Cerebellar cortex (tissue), 1 donor: ENCODE measurements around the gene OR10H2.
"Not testable (repeated sequence)": the region's sequence is repeated elsewhere in the genome, so short reads cannot be mapped to it uniquely, and the experiment has no call there.

Source experiments
- DNase-seq: peaks from one replicate; pipeline ENCODE4 v3.0.0-alpha.2; 2015; ENCODE audit warnings: low spot score

OR10H2 gene, protein sequence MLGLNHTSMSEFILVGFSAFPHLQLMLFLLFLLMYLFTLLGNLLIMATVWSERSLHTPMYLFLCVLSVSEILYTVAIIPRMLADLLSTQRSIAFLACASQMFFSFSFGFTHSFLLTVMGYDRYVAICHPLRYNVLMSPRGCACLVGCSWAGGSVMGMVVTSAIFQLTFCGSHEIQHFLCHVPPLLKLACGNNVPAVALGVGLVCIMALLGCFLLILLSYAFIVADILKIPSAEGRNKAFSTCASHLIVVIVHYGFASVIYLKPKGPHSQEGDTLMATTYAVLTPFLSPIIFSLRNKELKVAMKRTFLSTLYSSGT

DNA sequence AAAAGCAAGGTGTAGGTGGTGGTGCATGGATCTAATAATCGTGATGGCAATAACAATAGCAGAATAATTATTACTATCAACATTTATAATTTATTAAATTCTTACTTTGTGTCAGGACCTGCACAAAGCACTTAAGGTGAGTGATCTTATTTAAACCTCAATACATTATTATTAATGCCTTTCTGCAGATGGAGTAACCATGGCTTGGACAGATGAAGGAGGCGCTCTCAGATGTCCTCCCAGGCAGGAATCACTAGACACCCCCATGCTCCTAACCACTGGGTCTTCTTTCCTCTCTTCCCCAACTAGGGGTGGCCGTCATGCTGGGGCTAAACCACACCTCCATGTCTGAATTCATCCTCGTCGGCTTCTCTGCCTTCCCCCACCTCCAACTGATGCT is at the start of gene OR10H2:
OR10H2 (plus strand) TSS at position 301 of the 400 bp plus-strand sequence; CDS start at position 321, 20 bp downstream.
- DNase-seq: no peak

DNA sequence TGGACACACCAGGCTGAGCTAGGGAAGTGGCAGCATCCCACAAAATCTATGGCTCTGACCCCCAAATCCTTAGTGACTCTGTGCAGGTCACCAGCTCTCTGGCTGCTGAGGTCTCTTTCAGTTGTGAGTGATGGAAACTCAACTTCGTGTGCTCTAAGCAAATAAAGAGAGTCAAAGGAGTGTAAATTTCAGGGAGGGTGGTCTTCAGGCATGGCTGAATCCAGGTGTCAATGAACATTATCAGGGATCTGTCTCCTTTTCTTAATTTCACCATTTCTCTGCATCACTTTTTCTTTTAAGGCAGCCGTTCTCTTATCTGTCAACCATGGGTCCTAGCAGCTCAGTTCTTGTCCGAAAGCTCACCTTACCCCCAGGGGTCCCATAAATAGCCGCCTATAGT is 48.7 kb upstream of the OR10H2 start:
- no peak for DNase-seq

DNA sequence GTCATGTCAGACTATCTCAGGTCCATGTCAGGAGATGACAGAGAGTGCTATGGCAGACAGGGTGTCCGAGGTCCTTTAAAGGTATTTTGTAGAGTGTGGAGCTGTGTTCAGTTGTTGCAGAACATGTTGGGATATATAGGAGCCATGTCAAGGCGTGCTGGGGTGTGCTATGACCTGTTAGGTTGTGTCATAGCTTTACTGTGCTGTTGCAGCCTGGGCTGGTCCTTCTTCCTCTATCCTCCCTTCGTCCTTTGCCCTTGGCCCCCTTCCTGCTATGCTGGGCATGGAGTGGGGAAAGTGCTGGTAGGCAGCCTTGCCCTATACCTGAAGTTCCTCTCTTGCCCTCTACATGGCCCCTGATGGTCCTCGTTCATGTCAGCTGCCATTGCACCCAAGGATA is 48.0 kb upstream of the OR10H2 start:
- DNase-seq: not testable (repeated sequence)

DNA sequence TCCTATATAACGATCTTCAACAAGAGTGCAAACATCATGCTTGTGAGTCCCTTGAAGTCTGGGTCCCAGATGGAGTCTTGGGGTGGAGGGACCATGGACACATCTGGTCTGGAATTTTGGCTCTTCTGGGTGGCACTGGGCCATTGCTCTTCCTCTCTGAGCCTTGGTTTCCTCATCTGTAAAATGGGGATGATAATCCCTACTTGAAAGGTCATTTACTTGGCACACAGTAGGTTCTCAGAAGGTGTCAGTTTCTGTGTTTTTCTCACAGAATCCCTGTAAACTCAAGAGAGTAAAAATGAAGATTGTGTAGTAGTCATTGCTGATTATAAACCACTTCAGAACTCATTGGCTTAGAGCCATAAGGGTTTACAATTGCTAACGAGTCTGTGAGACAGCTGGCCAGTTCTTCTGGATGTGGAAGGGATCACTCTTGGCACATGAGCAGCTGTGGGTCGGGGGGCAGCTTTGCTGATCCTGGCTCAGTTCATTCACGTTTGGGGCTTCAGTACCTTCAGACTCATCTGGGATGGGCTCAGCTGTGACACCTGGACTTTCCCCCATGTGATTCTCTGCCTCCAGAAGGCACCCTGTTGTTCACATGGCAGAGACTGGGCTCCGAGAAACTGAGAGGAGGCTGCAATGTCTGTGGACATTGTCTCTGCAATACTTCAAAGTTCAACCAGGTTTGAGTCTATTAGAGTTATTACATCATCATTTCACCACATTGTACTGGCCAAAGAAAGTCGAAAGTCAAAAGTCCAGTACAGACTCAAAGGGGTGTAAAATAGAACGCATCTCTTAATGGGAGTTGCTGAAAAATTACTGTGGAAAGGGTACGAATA is 47.1 kb upstream of the OR10H2 start:
- no peak for DNase-seq

DNA sequence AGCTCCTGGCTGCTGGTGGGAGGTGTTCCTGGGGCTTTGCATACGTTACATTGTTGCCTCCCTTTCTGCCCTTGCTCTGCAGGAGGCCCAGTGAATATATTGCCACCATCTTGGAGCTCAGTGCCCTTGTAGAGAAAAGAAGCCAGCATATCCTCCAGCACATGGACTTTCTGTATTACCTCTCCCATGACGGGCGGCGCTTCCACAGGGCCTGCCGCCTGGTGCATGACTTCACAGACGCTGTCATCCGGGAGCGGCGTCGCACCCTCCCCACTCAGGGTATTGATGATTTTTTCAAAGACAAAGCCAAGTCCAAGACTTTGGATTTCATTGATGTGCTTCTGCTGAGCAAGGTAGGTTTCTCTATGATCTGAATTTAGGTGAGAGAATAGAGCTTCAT is 44.4 kb upstream of the OR10H2 start:
- no peak for DNase-seq

DNA sequence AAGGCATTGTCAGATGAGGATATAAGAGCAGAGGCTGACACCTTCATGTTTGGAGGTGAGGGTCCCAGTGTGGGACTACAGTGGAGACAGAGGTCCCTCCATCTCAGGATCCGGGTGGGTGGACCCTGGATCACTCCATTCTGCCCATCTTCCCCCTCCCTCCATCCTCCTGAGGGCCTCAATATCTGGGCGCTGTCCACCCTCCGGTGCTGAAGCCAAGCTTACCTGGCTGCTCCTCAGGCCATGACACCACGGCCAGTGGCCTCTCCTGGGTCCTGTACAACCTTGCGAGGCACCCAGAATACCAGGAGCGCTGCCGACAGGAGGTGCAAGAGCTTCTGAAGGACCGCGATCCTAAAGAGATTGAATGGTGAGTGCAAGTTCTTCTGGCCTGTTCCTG is 43.0 kb upstream of the OR10H2 start:
- DNase-seq: no peak

DNA sequence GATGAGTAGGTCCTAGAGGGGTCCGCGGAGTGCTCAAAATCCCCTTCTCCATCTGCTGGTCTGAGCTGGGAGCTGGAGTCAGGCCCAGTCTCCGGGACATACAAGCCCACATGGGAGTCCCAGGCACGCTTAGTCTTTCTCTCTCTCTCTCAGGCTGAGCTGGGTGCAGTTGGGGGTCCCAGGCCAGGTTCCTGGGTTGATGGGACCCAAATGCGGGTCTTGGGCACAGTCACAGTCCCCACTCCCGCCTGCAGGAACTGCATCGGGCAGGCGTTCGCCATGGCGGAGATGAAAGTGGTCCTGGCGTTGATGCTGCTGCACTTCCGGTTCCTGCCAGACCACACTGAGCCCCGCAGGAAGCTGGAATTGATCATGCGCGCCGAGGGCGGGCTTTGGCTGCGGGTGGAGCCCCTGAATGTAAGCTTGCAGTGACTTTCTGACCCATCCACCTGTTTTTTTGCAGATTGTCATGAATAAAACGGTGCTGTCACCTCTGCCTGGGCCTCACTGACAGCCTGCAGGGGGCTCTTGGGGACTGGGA is 31.1 kb upstream of the OR10H2 start:
- DNase-seq: no peak

DNA sequence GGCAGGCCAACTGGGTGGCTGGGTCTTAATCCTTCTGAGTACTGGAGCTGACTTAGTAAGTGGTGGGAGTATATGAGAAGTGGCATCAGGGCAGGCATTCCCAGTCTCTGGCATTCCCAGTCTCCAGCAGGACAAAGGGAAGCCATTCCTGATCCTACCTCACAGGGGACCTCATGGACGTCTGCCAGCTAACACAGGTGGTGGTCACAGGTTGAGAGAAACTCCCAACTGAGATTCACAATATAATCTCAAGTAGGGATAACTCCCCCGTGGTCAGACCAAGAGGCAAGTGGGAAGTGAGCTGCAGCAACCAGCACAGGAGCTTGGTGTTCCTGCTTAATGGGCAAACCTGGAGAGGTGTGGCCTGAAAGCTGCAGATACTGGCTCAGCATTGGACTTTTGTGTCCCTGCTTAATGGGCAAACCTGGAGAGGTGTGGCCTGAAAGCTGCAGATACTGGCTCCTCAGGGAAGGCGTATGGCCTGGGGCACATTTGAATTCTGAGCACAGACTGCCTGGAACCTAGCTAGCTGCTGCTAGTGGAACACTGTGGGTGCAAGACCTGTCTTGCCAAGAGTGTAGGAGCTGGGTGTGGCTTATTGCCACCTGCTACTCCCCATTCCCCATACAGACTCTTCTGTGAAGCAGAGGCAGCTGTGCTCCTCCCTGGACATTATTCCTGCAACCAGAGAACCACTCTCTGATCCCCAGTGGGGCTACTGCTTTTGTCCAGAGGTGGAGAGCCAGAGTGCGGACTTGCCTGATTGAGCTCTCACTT is 25.9 kb upstream of the OR10H2 start:
- DNase-seq: no peak

DNA sequence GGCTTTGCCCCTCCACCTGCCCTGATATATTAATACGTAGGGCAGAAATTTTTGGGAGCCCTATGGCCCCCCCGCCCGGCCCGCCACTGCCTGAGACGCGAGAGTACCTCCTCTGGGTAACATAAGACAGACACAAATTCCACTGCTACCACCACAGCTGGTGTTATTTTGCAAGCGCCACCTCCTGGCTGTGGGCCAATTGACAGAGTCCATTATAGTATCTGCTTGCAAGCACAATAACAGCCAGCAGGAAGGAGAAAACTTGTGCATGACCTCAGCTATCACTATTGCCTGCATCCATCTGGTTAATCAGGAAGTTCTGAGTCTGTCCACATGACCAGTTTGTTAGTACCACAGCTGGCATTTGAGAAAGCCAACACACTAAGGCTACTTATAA is 25.3 kb upstream of the OR10H2 start:
- DNase-seq: peak; percentile 5

DNA sequence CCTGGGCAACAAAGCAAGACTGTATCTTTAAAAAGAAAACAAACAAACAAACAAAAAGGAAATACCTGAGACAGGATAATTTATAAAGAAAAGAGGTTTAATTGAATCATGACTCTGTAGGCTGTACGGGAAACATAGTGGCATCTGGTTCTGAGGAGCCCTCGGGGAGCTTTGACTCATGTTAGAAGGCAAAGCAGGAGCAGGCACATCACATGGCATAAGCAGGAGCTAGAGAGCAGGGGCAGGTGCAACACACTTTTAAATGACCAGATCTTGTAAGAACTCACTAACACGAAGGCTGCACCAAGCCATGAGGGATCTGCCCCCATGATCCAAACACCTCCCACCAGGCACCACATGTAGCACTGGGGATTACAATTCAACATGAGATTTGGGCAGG is 13.2 kb upstream of the OR10H2 start:
- no peak for DNase-seq

DNA sequence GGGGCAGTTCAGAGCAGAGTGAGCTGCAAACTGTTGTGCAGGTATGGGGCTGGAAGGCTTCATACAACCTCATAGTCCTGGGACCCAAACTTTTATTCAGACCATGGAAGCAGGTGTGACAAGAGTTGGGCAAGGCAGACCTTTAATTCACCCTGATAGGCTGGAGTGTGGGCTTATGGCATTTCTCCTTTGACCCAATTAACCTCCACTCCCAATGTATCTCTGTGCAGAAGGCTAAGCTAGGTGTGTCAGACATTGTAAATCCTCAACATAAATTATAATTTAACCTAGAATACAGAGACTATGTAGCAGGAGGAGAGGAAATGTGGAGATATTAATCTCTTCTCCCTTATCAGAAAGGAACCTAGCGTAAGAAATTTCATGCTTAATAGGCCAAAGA is 12.2 kb upstream of the OR10H2 start:
- no peak for DNase-seq

DNA sequence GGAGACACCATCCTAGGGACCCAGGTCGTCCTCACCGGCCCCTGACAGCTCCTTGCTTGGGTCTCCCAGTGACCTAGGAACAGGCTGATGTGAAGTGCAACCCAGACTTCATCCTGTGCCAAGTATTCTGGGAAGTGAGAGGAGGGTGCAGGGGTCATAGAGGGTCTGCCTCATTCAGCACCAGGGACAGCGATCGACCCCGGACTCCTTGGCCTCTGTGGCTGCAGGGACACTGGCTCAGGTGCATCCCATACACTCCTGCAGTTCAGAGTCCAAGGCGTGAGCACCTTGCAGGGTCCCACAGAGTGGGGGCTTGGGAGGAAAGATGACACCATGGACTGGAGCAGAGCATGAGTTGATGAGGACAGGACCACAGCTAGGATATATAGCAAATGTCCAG is 10.0 kb upstream of the OR10H2 start:
- DNase-seq: no peak

DNA sequence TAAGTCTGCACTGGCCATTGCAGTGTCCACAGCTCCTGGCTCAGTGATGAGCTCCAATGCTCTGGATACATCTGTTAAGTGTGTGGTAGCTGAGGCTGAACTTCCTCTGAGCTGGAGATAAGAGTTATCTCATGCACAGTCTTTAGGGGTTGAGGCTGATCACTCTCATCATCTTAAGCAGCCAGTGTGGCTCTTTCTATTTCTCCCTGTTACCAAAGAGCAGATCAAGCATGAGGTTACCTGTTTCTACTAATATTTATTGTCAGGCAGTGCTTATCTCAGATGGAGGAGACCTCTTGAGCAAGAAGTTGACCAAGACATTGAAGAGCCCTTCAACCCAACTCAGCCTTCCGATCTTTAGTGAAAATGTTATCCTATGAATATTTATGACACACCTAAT is 6.6 kb upstream of the OR10H2 start:
- DNase-seq: no peak

DNA sequence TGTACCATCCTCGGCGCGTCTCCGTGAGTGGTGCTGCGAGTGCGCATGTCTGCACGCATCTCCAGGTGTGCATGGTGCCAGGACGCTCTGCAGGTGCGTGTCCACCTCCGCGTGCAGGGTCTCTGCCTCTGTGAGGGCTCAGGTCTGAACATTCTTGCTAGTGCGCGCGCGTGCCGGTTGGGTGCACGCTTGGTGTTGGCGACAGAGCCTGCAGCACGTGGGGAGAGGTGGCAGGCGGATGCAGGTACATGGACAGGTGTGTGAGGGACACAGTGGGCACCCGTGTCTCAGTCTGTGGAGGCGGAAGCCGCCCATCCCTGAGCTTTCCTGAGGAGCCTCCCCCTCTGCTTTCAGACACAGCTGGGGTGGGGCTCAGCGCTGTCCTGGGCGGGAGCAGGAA is 4.9 kb upstream of the OR10H2 start:
- no peak for DNase-seq

DNA sequence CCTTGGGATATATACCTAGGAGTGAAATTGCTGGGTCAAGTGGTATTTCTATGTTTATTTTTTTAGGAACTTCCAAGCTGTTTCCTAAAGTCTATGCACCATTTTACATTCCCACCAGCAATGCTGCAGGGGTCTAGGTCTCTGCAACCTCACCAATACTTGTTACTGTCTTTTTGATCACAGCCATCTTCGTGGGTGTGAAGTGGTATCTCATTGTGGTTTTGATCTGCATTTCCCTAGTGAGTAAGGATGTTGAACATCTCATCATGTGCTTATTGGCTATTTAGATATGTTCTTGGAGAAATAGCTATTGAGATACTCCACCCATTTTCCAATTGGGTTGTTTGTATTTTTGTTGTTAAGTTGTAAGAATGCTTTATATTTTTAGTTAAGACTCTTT is 2.7 kb downstream of the OR10H2 start:
- no peak for DNase-seq

DNA sequence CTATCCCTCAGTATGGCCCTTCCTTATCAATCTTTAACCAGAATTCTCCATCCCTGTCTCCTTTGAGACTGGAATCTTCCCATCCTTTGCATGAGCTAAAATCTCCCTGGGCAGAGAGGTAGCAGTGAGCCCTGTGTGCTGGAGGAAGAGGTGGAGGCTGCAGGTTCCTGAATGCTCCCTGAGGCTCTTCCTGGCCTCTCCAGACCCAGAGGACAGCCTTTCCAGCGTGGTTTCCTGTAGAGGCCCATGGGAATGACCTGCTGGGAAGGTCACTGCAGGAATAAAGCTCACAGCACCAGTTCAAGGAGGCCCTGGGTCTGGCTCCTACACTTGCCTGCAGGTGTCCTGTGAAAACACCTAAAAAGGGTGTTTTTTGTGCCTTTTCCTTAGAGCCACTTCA is 4.6 kb downstream of the OR10H2 start:
- no peak for DNase-seq

DNA sequence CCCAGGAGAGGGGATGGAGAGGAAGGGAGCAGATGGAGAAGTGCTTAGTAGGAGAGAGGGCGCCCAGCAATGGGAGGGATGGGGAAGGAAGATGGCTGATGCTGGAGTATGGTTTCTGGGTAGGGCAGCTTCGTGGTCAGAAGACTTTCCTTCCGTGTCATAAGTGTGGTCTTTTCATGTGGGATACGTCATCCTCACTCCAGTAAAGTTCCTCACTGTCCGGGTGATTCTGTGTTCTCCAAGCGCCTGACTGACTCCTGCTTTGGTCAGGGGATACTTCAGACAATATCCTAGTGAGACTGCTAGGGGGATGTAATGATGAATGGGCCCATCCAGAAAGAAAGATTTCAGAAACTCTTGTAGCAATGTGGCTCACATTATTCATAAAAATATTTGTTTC is 6.1 kb downstream of the OR10H2 start:
- no peak for DNase-seq

DNA sequence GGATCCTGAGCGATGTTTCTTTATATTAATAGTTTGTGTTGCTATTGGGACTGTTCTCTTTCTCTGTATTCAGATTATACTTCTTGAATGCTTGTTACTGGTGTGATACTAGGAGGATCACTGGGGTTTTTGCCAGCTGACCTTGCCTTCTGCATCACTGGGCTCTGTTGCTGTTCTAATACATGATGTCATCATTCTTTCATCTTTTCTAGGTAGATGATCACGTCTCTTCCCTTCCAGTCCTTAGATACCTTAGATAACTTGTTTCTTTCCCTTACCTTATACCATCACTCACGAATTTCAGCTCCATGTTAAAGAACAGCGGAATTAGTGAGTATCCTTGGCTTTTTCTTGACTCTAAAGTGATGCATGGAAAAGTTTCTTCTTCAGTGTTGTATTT is 9.9 kb downstream of the OR10H2 start, which contains the start of gene OR10H3:
OR10H3 (plus strand) TSS at position 264 of the 400 bp plus-strand sequence. CDS start 3,408 bp downstream, outside the sequence.
- no peak for DNase-seq

DNA sequence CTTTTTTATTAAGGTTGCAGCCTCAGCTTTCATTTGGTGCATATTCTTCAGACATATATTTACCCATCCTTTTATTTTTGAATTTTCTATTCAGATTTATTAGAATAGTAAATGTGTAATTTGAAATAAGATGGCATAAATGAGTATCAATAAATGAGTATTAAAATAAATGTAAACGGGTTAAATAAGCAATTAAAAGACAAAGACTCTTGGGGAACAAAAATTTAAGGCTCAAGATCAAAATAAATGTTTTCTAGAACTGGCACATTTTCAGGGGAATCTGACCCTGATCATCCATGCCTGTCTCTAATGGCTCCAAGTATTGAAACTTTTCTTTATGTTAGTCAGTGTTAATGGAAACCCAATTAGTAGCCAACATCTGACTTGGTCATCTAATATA is 13.0 kb downstream of the OR10H2 start:
- DNase-seq: no peak

DNA sequence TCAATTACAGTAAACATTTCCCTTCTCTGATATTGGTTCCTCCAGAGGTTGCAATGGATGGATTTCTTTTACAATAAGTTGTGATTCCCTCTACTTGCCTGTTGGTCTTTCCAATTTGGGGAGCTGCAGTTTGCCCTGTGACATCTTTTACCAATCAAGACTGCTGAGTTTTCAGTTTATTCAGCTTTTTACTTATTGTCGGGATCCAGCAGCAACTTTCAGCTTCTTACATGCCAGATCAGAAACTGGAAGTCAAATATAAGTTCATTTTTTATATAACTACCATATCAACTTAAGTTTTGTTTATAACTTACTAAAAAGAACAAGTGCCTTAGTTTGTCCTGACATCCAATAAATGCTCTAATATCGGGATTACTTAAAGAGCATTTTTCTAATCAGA is 20.4 kb downstream of the OR10H2 start:
- no peak for DNase-seq

DNA sequence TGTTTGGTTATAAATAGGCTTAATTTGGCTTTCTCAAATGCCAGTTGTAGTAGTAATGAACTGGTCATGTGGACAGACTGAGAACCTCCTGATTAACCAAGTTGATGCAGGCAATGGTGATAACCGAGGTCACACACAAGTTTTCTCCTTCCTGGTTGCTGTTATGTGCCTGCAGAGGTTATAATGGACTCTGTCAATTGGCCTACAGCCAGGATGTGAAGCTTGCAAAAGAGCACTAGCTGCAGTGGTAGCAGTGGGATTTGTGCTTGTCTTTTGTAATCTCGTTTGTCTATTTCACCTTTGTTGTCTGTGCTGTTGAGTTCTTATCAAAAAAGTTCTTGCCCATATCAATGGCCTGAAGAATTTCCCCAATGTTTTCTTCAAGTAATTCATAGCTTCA is 30.6 kb downstream of the OR10H2 start:
- DNase-seq: no peak

DNA sequence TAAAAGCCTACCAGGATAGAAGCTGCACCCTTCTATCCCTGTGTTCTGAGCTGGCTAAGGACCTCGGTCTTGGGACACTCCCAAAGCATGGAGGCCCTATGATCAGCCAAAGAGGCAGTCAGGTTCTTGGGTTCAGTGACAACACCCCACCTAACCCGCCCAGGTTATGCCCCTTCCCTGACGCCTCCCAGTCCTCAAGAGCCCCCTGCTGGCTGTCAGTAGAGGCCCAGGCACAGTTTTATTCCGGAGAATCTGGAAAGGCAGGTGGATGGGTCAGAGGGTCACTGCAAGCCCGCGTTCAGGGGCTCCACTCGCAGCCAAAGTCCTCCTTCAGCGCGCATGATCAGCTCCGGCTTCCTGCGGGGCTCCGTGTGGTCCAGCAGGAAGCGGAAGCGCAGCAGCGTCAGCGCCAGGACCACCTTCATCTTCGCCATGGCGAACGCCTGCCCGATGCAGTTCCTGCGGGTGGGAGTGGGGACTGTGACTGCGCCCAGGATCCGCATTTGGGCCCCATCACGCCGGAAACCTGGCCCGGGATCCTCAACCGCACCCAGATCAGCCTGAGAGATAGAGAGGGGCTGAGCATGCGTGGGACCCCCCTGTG is 32.2 kb downstream of the OR10H2 start:
- no peak for DNase-seq
